GM12878 (cell line): Measurements from ENCODE around the gene NOTCH1. TPM values are rescaled to one million over a fixed set of nuclear protein-coding genes. Genes with fewer than 3 reads are reported as not detected.

Experiments used
- ATAC-seq: fragments of 200-7000 bp; cut with Tn5 transposase; 3 replicates; pipeline ENCODE4 v1.9.1; 2020; ENCODE audit warnings: mild to moderate bottlenecking, moderate library complexity
- BruUV-seq: library from RNA; stranded (reverse); fragments of 400-500 nt; replicated peaks from 2 replicates; lab custom pipeline; 2021; lab: Mats Ljungman, UMichigan
- CTCF ChIA-PET: fragments of 300-600 bp; sonication (Branson Sonifier 250); formaldehyde crosslinking; extraction: SDS; loops from one replicate; lab custom pipeline; 2021; ENCODE audit warnings: inconsistent platforms; lab: Yijun Ruan, JAX
- POLR2A ChIA-PET: fragments of 350-600 bp; formaldehyde crosslinking; extraction: SDS; loops from one replicate; lab custom pipeline; 2021; ENCODE audit warnings: inconsistent platforms; lab: Charles Lee
- RAD21 ChIA-PET: fragments of 300-600 bp; sonication (Branson Sonifier 250); formaldehyde crosslinking; loops from one replicate; lab custom pipeline; 2023; ENCODE audit warnings: antibody characterized with exemption; ENCODE audit not compliant: unreplicated experiment; lab: Charles Lee
- SMC1A ChIA-PET: fragments of 300-600 bp; sonication (Branson Sonifier 250); formaldehyde crosslinking; loops from one replicate; lab custom pipeline; 2023; ENCODE audit not compliant: unreplicated experiment, uncharacterized antibody; lab: Charles Lee
- DNase-seq: peaks from one replicate; pipeline ENCODE4 v3.0.0-alpha.2; 2011; ENCODE audit warnings: low read depth, low spot score
- FAIRE-seq: peaks from 3 replicates; lab custom pipeline; 2011; peaks lifted over from hg19 to GRCh38; lab: Jason Lieb, UNC
- H2AFZ ChIP-seq: 2 replicates; pipeline ENCODE4 v1.6.0; 2011; ENCODE audit warnings: low read depth, low read length, control low read depth; ENCODE audit not compliant: control insufficient read depth
- H3K27ac ChIP-seq: 2 replicates; pipeline ENCODE4 v1.5.1; 2011; ENCODE audit warnings: control low read depth; ENCODE audit not compliant: control insufficient read depth, insufficient read depth
- H3K27me3 ChIP-seq, 2 experiments: replicated peaks in 1 of 2; 2 replicates each; pipeline versions ENCODE4 v1.6.0 to v1.6.1; 2011; ENCODE audit warnings: low read length in 1 of 2; ENCODE audit not compliant: control insufficient read depth in 2 of 2, insufficient read depth in 2 of 2
- H3K36me3 ChIP-seq, 2 experiments: 2 replicates each; pipeline ENCODE4 v1.5.1; 2011; ENCODE audit warnings: low read length in 1 of 2; ENCODE audit not compliant: control insufficient read depth in 2 of 2, insufficient read depth in 2 of 2
- H3K4me1 ChIP-seq: 2 replicates; pipeline ENCODE4 v1.6.1; 2011; ENCODE audit warnings: mild to moderate bottlenecking, low read length, moderate library complexity, mixed read lengths; ENCODE audit not compliant: control insufficient read depth, insufficient read depth
- H3K4me2 ChIP-seq: 2 replicates; pipeline ENCODE4 v1.6.0; 2011; ENCODE audit warnings: control low read depth; ENCODE audit not compliant: control insufficient read depth, insufficient read depth
- H3K4me3 ChIP-seq: fragments of 200-600 bp; sonication (generic); 2 replicates; pipeline ENCODE4 v1.5.1; 2016
- H3K79me2 ChIP-seq: 2 replicates; pipeline ENCODE4 v1.6.0; 2011; ENCODE audit warnings: low read length; ENCODE audit not compliant: control insufficient read depth, insufficient read depth
- H3K9ac ChIP-seq: 2 replicates; pipeline ENCODE4 v1.8.0; 2011; ENCODE audit warnings: low read length, control low read depth, mixed read lengths; ENCODE audit not compliant: control insufficient read depth, insufficient read depth
- H3K9me3 ChIP-seq: replicated peaks from 3 replicates; pipeline ENCODE4 v1.5.1; 2011; ENCODE audit warnings: mild to moderate bottlenecking, low read length; ENCODE audit not compliant: control insufficient read depth, insufficient read depth
- H4K20me1 ChIP-seq: 2 replicates; pipeline ENCODE4 v1.6.0; 2011; ENCODE audit not compliant: control insufficient read depth, insufficient read depth
- CEBPB ChIP-seq, 2 experiments: fragments of 150-350 bp in 1 of 2; IDR thresholded peaks; 2 replicates each; pipeline ENCODE4 v1.6.1; 2012 to 2014; ENCODE audit warnings: low read depth in 2 of 2, low read length in 2 of 2, borderline replicate concordance in 1 of 2, inconsistent platforms in 1 of 2
- FOXK2 ChIP-seq: fragments of 450-650 bp; IDR thresholded peaks from 2 replicates; pipeline ENCODE4 v1.6.1; 2017; ENCODE audit warnings: mild to moderate bottlenecking, moderate library complexity
- HDAC2 ChIP-seq: fragments of 200-600 bp; sonication (generic); IDR thresholded peaks from 2 replicates; pipeline ENCODE4 v1.6.1; 2017
- PAX5 ChIP-seq: IDR thresholded peaks from 2 replicates; pipeline ENCODE4 v1.6.1; 2011; ENCODE audit warnings: low read depth, low read length, borderline replicate concordance
- RAD21 ChIP-seq: IDR thresholded peaks from 2 replicates; pipeline ENCODE4 v1.6.1; 2011; ENCODE audit warnings: mild to moderate bottlenecking, low read depth, low read length, moderate library complexity; ENCODE audit not compliant: insufficient read depth
- WRNIP1 ChIP-seq: IDR thresholded peaks from 2 replicates; pipeline ENCODE4 v1.6.1; 2011; ENCODE audit warnings: low read depth, low read length, improper control_type of control experiment, borderline replicate concordance
- WGBS: methylation state at CpG from one replicate; pipeline ENCODE4 v1.1.6; 2016; ENCODE audit warnings: low lambda C conversion rate; ENCODE audit not compliant: insufficient replicate concordance, insufficient coverage; ENCODE audit errors: missing lambda C conversion rate; 5-methylcytosine and 5-hydroxymethylcytosine counted together
- in situ Hi-C: fragments of 300-500 bp; cut with MboI; formaldehyde crosslinking; loops from 9 replicates; pipeline ENCODE4 v1.14.3; 2018; ENCODE audit warnings: mixed read lengths
- intact Hi-C: fragments of 100-400 bp; cut with micrococcal nuclease; formaldehyde crosslinking; loops from one replicate; pipeline ENCODE4 v1.14.2; 2022; ENCODE audit not compliant: unreplicated experiment
- polyA plus RNA-seq, 11 experiments: library from polyadenylated mRNA; depleted of rRNA in 4 of 11; unstranded in 6 of 11; stranded (reverse) in 5 of 11; fragments of >200 nt; fragmentation: Nextera tagmentation in 4 of 11; fragmentation: Illumina TruSeq in 1 of 11; extraction: Ambion mirVana in 4 of 11; extraction: Trizol in 1 of 11; gene quantifications; 1 replicate in 1 of 11; 2 replicates in 10 of 11; pipeline versions ENCODE4 v1.2.1 to v1.2.3, GENCODE V29; 2011 to 2016; ENCODE audit warnings: inconsistent platforms in 2 of 11, missing spikeins in 2 of 11, low read depth in 1 of 11
- total RNA-seq, 4 experiments: library from RNA; depleted of rRNA in 3 of 4; stranded (reverse); fragments of >200 nt in 3 of 4; fragmentation: Illumina TruSeq in 1 of 4; extraction: Trizol in 1 of 4; gene quantifications; 2 replicates each; pipeline versions ENCODE4 v1.2.1 to v1.2.3, GENCODE V29; 2013 to 2021
- TF ChIP-seq, protein P1 (sequence below): IDR thresholded peaks from 2 replicates; pipeline ENCODE4 v1.6.1; 2012; ENCODE audit warnings: low read depth, low read length, improper control_type of control experiment
- TF ChIP-seq, protein P2 (sequence below): IDR thresholded peaks from 2 replicates; pipeline ENCODE4 v1.6.1; 2011; ENCODE audit warnings: borderline replicate concordance, low read depth, mild to moderate bottlenecking, moderate library complexity, low read length; ENCODE audit not compliant: insufficient read depth, poor library complexity, severe bottlenecking
- TF ChIP-seq, protein P3 (sequence below): fragments of 450-650 bp; IDR thresholded peaks from 2 replicates; pipeline ENCODE4 v1.6.1; 2017; ENCODE audit warnings: antibody characterized with exemption, mild to moderate bottlenecking, moderate library complexity

The NOTCH1 gene
- total and polyA plus RNA-seq, 10 of the 15 experiments (the other 5 are each of a cell fraction or from before 2014, with no cell fraction given), result 0.02 to 40.0 (median 3.7) TPM

DNA sequence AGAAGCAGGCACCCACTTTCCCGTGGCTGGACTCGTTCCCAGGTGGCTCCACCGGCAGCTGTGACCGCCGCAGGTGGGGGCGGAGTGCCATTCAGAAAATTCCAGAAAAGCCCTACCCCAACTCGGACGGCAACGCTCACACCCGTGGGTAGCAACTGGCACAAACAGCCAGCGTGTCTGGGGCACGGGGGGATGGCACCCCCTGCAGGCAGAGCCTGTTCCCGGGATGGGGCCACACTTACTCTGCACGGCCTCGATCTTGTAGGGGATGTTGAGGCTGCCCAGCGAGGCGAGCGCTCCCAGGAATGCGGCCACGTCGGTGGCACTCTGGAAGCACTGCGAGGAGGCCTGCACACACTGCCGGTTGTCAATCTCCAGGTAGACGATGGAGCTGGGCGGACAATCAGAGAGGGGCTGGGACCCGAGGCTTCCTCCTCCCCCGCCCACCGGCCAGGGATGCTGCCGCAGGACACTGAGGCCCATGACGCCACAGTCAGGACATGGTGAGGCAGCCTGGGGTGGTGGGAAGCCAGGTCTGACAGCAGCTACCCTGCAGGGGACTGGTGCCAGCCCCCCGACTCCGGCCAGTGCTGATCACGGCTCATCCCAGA is 42.8 kb downstream of the NOTCH1 start:
- Histone ChIP-seq H3K9me3 (no peaks in the 10 kb centered on the region), H3K9ac (no peak overlapping the region), H3K36me3 (peaks cover 0 to 54% of the 10 kb centered on the region in 2 experiments; a peak in 2 of 4 replicates), H3K27ac (no peak overlapping the region), H4K20me1 (no peaks in the 10 kb centered on the region), H3K79me2 (no peaks in the 10 kb centered on the region), H3K4me3 (no peak overlapping the region), H3K27me3 (no peaks in the 10 kb centered on the region), H3K4me1 (no peaks in the 10 kb centered on the region), H3K4me2 (no peak overlapping the region), H2AFZ (no peak overlapping the region)
- ChIA-PET RAD21 (no interaction called here), POLR2A (no interaction called here), SMC1A (no interaction called here), CTCF (no interaction called here)
- FAIRE-seq (no peak), ATAC-seq (no peak), DNase-seq (no peak)
- TF ChIP-seq CEBPB (IDR thresholded peaks at IDR 0.05; ENCODE audit: borderline replicate concordance in 1 of 2, low read depth in 2 of 2, low read length in 2 of 2), result no peak
- WGBS, result 93% methylated on average over 33 of the region's 33 CpGs
- intact Hi-C loops, result no loop called here
- in situ Hi-C loops, result no loop called here
- BruUV-seq, result no TSS peak

DNA sequence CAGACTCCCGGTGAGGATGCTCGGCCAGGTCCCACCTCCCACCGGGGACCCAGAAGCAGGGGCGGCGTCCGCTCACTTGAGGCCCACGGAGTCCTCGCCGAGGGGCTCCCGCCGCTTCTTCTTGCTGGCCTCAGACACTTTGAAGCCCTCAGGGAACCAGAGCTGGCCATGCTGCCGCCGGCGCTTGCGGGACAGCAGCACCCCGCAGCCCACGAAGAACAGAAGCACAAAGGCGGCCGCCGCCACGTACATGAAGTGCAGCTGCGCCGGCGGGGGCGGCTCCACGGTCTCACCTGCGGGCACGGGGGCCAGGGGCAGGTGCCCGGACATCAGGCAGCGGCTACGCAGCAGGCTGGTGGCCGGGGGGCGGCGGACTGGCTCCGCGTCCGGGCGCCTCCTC is 43.7 kb downstream of the NOTCH1 start:
- no peak for DNase-seq
- in situ Hi-C loops, result no loop called here
- ChIA-PET RAD21 (no interaction called here), CTCF (no interaction called here), POLR2A (no interaction called here), SMC1A (no interaction called here)
- no peak overlapping the region for H3K27ac ChIP-seq
- no peak overlapping the region for H2AFZ ChIP-seq
- no peak for FAIRE-seq
- no peaks in the 10 kb centered on the region for H4K20me1 ChIP-seq
- H3K27me3 ChIP-seq, result no peaks in the 10 kb centered on the region
- H3K4me1 ChIP-seq, result no peaks in the 10 kb centered on the region
- no peaks in the 10 kb centered on the region for H3K9me3 ChIP-seq
- H3K36me3 ChIP-seq, result peaks cover 0 to 46% of the 10 kb centered on the region in 2 experiments; a peak in 2 of 4 replicates
- no peak overlapping the region for H3K4me2 ChIP-seq
- no peaks in the 10 kb centered on the region for H3K79me2 ChIP-seq
- intact Hi-C loops, result no loop called here
- no TSS peak for BruUV-seq
- H3K9ac ChIP-seq, result no peak overlapping the region
- TF ChIP-seq, protein P1, sequence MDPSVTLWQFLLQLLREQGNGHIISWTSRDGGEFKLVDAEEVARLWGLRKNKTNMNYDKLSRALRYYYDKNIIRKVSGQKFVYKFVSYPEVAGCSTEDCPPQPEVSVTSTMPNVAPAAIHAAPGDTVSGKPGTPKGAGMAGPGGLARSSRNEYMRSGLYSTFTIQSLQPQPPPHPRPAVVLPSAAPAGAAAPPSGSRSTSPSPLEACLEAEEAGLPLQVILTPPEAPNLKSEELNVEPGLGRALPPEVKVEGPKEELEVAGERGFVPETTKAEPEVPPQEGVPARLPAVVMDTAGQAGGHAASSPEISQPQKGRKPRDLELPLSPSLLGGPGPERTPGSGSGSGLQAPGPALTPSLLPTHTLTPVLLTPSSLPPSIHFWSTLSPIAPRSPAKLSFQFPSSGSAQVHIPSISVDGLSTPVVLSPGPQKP, result no peak
- TF ChIP-seq, protein P2, sequence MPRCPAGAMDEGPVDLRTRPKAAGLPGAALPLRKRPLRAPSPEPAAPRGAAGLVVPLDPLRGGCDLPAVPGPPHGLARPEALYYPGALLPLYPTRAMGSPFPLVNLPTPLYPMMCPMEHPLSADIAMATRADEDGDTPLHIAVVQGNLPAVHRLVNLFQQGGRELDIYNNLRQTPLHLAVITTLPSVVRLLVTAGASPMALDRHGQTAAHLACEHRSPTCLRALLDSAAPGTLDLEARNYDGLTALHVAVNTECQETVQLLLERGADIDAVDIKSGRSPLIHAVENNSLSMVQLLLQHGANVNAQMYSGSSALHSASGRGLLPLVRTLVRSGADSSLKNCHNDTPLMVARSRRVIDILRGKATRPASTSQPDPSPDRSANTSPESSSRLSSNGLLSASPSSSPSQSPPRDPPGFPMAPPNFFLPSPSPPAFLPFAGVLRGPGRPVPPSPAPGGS, result no peak
- TF ChIP-seq FOXK2 (no peak), RAD21 (no peak), HDAC2 (no peak), WRNIP1 (no peak), PAX5 (no peak)
- TF ChIP-seq, protein P3, sequence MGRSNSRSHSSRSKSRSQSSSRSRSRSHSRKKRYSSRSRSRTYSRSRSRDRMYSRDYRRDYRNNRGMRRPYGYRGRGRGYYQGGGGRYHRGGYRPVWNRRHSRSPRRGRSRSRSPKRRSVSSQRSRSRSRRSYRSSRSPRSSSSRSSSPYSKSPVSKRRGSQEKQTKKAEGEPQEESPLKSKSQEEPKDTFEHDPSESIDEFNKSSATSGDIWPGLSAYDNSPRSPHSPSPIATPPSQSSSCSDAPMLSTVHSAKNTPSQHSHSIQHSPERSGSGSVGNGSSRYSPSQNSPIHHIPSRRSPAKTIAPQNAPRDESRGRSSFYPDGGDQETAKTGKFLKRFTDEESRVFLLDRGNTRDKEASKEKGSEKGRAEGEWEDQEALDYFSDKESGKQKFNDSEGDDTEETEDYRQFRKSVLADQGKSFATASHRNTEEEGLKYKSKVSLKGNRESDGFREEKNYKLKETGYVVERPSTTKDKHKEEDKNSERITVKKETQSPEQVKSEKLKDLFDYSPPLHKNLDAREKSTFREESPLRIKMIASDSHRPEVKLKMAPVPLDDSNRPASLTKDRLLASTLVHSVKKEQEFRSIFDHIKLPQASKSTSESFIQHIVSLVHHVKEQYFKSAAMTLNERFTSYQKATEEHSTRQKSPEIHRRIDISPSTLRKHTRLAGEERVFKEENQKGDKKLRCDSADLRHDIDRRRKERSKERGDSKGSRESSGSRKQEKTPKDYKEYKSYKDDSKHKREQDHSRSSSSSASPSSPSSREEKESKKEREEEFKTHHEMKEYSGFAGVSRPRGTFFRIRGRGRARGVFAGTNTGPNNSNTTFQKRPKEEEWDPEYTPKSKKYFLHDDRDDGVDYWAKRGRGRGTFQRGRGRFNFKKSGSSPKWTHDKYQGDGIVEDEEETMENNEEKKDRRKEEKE, result no peak
- H3K4me3 ChIP-seq, result no peak overlapping the region
- WGBS, result 95% methylated on average over 34 of the region's 38 CpGs
- no peak for ATAC-seq
